ENCODE measurements around the gene ACMSD. TPM values are rescaled to one million over a fixed set of nuclear protein-coding genes. Genes with fewer than 3 reads are reported as not detected.

Gene ACMSD
- total and polyA plus RNA-seq, 9 of the 15 experiments (the other 6 are each of a cell fraction or from before 2014, with no cell fraction given) = not detected

- CTCF ChIA-PET (ENCODE audit: low intra/inter-chr PET ratio) = no interaction called here
- ATAC-seq (no peak), FAIRE-seq (no peak), DNase-seq (ENCODE audit: extremely low read depth in 1 of 4, low spot score in 3 of 4) (no peak)
- intact Hi-C loops (cut with micrococcal nuclease) = no loop called here
- Histone ChIP-seq H3K36me3 (ENCODE audit: control insufficient read depth, insufficient read depth, low read length) (no peaks in the 10 kb centered on the region), H3K27me3 (ENCODE audit: control insufficient read depth in 2 of 2, insufficient read depth in 2 of 2, low read length in 2 of 2) (no peaks in the 10 kb centered on the region), H3K79me2 (ENCODE audit: control insufficient read depth, insufficient read depth, low read length) (no peaks in the 10 kb centered on the region), H2AFZ (ENCODE audit: low read depth, low read length) (no peak overlapping the region), H3K4me2 (ENCODE audit: insufficient read depth, low read length) (no peak overlapping the region), H3K9ac (ENCODE audit: insufficient read depth in 1 of 2, low read depth in 2 of 2, low read length in 2 of 2) (no peak overlapping the region), H3K9me1 (ENCODE audit: control insufficient read depth, insufficient read depth, low read length) (no peaks in the 10 kb centered on the region), H3K9me3 (replicated peaks; ENCODE audit: control insufficient read depth, insufficient read depth, low read depth, low read length) (no peaks in the 10 kb centered on the region), H3K4me3 (no peak overlapping the region), H3K27ac (ENCODE audit: extremely low read depth, low read depth, low read length) (no peak overlapping the region), H4K20me1 (replicated peaks; ENCODE audit: control insufficient read depth, insufficient read depth, low read length) (no peaks in the 10 kb centered on the region), H3K4me1 (replicated peaks in 1 of 2; ENCODE audit: control insufficient read depth in 2 of 2, insufficient read depth in 2 of 2, low read length in 2 of 2) (no peaks in the 10 kb centered on the region)
- WGBS (ENCODE audit: insufficient coverage, low coverage, missing lambda C conversion rate) = 0% methylated on average over 1 of the region's 1 CpG
- no TSS peak for BruUV-seq (replicated peaks)
- in situ Hi-C loops (cut with MboI) = no loop called here
- POLR2A ChIA-PET = interaction anchor here (1.4 kb wide), 1 partner anchor 26 kb away, joined by 5 read pairs; the partner anchor contains the start of gene CCNT2
- no peak for TF ChIP-seq NEUROD1 (IDR thresholded peaks at IDR 0.05; ENCODE audit: borderline replicate concordance, low read depth, low read length, partially characterized antibody)
- TF ChIP-seq ZBTB43 (CRISPR knock-in tag; IDR thresholded peaks at IDR 0.05) = no peak
- TF ChIP-seq ZNF318 (IDR thresholded peaks at IDR 0.05; ENCODE audit: borderline replicate concordance in 1 of 2, low read depth in 1 of 2) = no peak
- TF ChIP-seq STAT5B (CRISPR knock-in tag; IDR thresholded peaks at IDR 0.05) = no peak
- TF ChIP-seq CTBP1 (IDR thresholded peaks at IDR 0.05; ENCODE audit: borderline replicate concordance) = no peak
- no peak for TF ChIP-seq ARID1B (IDR thresholded peaks at IDR 0.05)
- no peak for TF ChIP-seq SAFB (IDR thresholded peaks at IDR 0.05; ENCODE audit: borderline replicate concordance, low read depth, low read length)
- TF ChIP-seq ZNF785 (CRISPR knock-in tag; IDR thresholded peaks at IDR 0.05) = no peak
- TF ChIP-seq U2AF1 (optimal IDR thresholded peaks at IDR 0.05; ENCODE audit: low read depth, low read length) = no peak
- TF ChIP-seq CHCHD3 (CRISPR knock-in tag; IDR thresholded peaks at IDR 0.05) = no peak
- no peak for TF ChIP-seq ETS2 (tag; IDR thresholded peaks at IDR 0.05; ENCODE audit: borderline replicate concordance, poor library complexity, severe bottlenecking)
- TF ChIP-seq RBFOX2 (IDR thresholded peaks at IDR 0.05; ENCODE audit: low read depth, low read length) = no peak
- TF ChIP-seq HDAC1 (IDR thresholded peaks at IDR 0.05) = no peak
Measured at GRCh38 chr2:134892282-134893035, 54.0 kb downstream of the ACMSD start.
